Duodenal mucosa (tissue), 2 donors: ENCODE results near the gene PDE6A.
"Not testable (repeated sequence)": the region's sequence is repeated elsewhere in the genome, so short reads cannot be mapped to it uniquely, and the experiment has no call there.

Experiments
- H3K27ac ChIP-seq: one replicate; pipeline ENCODE4 v1.7.0; 2013; ENCODE audit warnings: low read depth, low read length
- H3K27me3 ChIP-seq, 2 donors: one replicate each; pipeline ENCODE4 v1.7.0; 2013; ENCODE audit warnings: low read length in 2 of 2, control low read depth in 1 of 2; ENCODE audit not compliant: insufficient read depth in 2 of 2, control insufficient read depth in 1 of 2
- H3K36me3 ChIP-seq, 2 donors: one replicate each; pipeline ENCODE4 v1.7.0; 2013; ENCODE audit warnings: low read length in 2 of 2, control low read depth in 1 of 2; ENCODE audit not compliant: insufficient read depth in 2 of 2, control insufficient read depth in 1 of 2
- H3K4me1 ChIP-seq, 2 donors: one replicate each; pipeline ENCODE4 v1.7.0; 2013; ENCODE audit warnings: low read length in 2 of 2, control low read depth in 1 of 2; ENCODE audit not compliant: insufficient read depth in 2 of 2, control insufficient read depth in 1 of 2
- H3K4me3 ChIP-seq, 2 donors: one replicate each; pipeline ENCODE4 v1.7.0; 2013; ENCODE audit warnings: low read length in 2 of 2, low read depth in 1 of 2
- H3K9ac ChIP-seq, 2 donors: one replicate each; pipeline ENCODE4 v1.7.0; 2013; ENCODE audit warnings: low read length in 2 of 2, low read depth in 1 of 2
- H3K9me3 ChIP-seq, 2 donors: one replicate each; pipeline ENCODE4 v1.7.0; 2013; ENCODE audit warnings: low read length in 2 of 2, control low read depth in 1 of 2; ENCODE audit not compliant: control insufficient read depth in 1 of 2

PDE6A gene

DNA sequence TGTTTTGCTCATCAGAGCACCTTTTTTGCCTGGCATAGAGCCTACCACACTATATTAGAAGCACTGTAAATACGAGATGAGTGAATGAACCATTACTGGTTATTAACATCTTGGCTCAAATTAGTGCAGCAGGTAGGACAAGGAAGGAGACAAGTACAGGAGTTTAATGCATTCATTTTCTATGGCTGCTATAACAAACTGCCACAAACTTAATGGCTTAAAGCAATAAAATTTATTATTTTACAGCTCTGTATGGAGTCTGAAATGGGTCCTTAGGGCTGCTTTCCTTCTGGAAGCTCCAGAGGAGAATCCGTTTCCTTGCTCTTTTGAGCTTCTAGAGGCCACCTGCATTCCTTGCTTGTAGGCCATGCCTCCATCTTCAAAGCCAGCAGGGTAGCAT is 59.1 kb downstream of the PDE6A start:
- Histone ChIP-seq H3K9me3 (no peaks in the 10 kb centered on the region), H3K36me3 (no peaks in the 10 kb centered on the region), H3K27me3 (no peaks in the 10 kb centered on the region), H3K9ac (no peak overlapping the region), H3K4me3 (no peak overlapping the region), H3K4me1 (peaks cover 5 to 12% of the 10 kb centered on the region in 2 donors), H3K27ac (no peak overlapping the region)

DNA sequence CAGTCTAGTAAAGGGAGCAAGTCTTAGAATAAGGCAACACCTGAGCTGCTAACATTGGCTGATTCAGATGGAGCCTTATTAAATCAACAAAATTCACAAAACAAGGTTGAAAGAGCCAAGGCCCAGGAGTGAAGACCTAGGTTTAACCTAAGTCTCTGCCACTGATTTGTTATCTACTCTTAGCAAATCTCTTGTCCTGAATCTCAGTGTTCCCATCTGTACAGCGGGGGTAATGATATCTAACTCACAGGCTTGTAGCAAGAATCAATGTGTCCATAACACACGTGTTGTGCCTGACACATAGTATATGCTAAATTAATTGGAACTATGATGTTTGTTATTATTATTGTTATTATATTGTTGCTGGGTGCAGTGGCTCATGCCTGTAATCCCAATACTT is 61.0 kb downstream of the PDE6A start:
- Histone ChIP-seq H3K27ac (no peak overlapping the region), H3K9me3 (no peaks in the 10 kb centered on the region), H3K27me3 (no peaks in the 10 kb centered on the region), H3K36me3 (no peaks in the 10 kb centered on the region), H3K4me3 (no peak overlapping the region), H3K4me1 (peaks cover 7 to 13% of the 10 kb centered on the region in 2 donors), H3K9ac (no peak overlapping the region)

DNA sequence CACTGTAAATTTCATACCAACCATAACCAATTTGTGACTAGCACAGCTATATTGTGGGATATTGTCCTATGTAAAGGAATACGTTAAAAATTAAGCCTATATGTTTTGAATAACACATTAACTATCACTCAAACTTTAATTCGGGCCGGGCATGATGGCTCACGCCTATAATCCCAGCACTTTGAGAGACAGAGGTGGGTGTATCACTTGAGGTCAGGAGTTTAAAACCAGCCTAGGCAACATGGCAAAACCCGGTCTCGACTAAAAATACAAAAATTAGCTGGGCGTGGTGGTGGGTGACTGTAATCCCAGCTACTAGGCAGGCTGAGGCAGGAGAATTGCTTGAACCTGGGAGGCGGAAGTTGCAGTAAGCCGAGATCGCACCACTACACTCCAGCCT is 62.0 kb downstream of the PDE6A start:
- H3K4me1 ChIP-seq, result peaks cover 12 to 17% of the 10 kb centered on the region in 2 donors
- not testable (repeated sequence) for H3K27me3 ChIP-seq, H3K4me3 ChIP-seq, H3K9me3 ChIP-seq, H3K36me3 ChIP-seq, H3K27ac ChIP-seq, H3K9ac ChIP-seq

DNA sequence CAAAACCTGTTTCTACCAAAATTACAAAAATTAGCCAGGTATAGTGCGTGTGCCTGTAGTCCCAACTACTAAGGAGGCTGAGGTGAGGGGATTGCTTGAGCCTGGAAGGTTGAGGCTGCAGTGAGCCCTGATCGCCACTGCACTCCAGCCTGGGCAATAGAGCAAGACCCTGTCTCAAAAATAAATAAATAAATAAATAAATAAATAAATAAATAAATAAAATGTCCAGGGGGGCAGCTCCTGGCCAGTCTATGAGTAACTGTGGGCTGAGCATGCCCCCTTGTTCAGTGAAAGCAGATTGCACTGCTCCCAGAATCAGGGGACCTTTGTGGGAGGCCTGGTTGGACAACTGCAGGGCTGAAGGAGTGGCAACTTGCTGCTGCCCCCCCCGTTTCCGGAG is 62.7 kb downstream of the PDE6A start:
- Histone ChIP-seq H3K27me3 (no peaks in the 10 kb centered on the region), H3K27ac (no peak overlapping the region), H3K36me3 (no peaks in the 10 kb centered on the region), H3K9me3 (no peaks in the 10 kb centered on the region), H3K4me1 (peaks cover 12 to 17% of the 10 kb centered on the region in 2 donors), H3K9ac (no peak overlapping the region), H3K4me3 (no peak overlapping the region)

- no peak overlapping the region for H3K27ac ChIP-seq
- H3K36me3 ChIP-seq, result no peaks in the 10 kb centered on the region
- no peak overlapping the region for H3K9ac ChIP-seq
- no peaks in the 10 kb centered on the region for H3K27me3 ChIP-seq
- H3K4me1 ChIP-seq, result peaks cover 12 to 17% of the 10 kb centered on the region in 2 donors
- H3K9me3 ChIP-seq, result no peaks in the 10 kb centered on the region
- H3K4me3 ChIP-seq, result no peak overlapping the region
Measured at GRCh38 chr5:149881069-149881622, 63.4 kb downstream of the PDE6A start.

DNA sequence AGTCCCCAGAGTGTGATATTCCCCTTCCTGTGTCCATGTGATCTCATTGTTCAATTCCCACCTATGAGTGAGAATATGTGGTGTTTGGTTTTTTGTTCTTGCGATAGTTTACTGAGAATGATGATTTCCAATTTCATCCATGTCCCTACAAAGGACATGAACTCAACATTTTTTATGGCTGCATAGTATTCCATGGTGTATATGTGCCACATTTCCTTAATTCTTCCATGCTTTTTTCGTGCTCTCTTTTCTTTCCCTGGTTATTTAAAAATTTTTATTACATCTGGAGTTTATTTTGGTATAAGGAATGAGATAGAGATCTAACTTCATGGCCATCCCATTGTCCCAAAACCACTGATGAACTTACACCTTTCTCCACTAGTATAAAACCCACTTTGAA is 65.0 kb downstream of the PDE6A start:
- not testable (repeated sequence) for H3K4me3 ChIP-seq, H3K27me3 ChIP-seq, H3K27ac ChIP-seq, H3K36me3 ChIP-seq, H3K4me1 ChIP-seq, H3K9ac ChIP-seq, H3K9me3 ChIP-seq

- Histone ChIP-seq H3K27me3 (no peaks in the 10 kb centered on the region), H3K4me1 (peaks cover 5 to 6% of the 10 kb centered on the region in 2 donors), H3K9ac (no peak overlapping the region), H3K27ac (no peak overlapping the region), H3K4me3 (no peak overlapping the region), H3K36me3 (no peaks in the 10 kb centered on the region), H3K9me3 (no peaks in the 10 kb centered on the region)
Measured at GRCh38 chr5:149878371-149878770, 66.2 kb downstream of the PDE6A start.

GRCh38 chr5:149873896-149874295 is 70.7 kb downstream of the PDE6A start:
- Histone ChIP-seq H3K36me3 (no peaks in the 10 kb centered on the region), H3K9ac (no peak overlapping the region), H3K27ac (no peak overlapping the region), H3K4me1 (peaks cover 26 to 30% of the 10 kb centered on the region in 2 donors), H3K9me3 (no peaks in the 10 kb centered on the region), H3K27me3 (no peaks in the 10 kb centered on the region), H3K4me3 (no peak overlapping the region)

DNA sequence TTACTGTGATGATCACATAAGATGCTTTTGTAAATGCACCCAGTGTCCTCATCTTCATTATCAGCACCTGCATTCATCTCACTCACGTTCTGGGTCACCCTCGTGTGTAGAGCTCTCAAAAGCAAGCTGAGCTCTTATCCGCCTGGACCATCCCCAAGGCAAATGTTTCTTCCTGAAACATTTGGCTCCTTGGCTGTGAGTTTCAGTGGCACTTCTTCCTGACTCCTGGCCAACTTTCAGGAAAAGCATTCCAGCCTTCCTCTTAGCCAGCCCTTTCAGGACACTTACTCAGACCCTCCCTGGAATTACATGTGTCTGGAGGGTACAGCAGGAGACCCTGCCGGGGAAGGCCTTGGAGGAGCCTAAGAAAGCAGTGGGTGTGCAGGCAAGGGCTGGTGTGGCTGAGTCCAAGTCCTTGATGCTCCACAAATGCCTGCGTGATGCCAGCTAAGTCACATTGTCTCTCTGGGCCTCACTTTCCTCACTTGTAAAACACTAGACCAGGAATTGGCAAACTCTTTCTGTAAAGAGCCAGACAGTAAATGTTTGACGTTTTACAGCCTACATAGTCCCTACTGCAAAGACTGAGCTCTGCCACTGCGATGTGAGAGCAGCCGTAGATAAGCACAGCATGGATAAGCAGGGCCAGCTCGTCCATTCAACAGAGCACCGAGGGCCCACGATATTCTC is 72.1 kb downstream of the PDE6A start:
- peak overlapping the region in 1 of 2 donors; percentile 8 for H3K4me3 ChIP-seq
- H3K9me3 ChIP-seq, result no peaks in the 10 kb centered on the region
- no peaks in the 10 kb centered on the region for H3K36me3 ChIP-seq
- H3K27ac ChIP-seq, result no peak overlapping the region
- H3K9ac ChIP-seq, result no peak overlapping the region
- no peaks in the 10 kb centered on the region for H3K27me3 ChIP-seq
- peaks cover 19 to 25% of the 10 kb centered on the region in 2 donors for H3K4me1 ChIP-seq

DNA sequence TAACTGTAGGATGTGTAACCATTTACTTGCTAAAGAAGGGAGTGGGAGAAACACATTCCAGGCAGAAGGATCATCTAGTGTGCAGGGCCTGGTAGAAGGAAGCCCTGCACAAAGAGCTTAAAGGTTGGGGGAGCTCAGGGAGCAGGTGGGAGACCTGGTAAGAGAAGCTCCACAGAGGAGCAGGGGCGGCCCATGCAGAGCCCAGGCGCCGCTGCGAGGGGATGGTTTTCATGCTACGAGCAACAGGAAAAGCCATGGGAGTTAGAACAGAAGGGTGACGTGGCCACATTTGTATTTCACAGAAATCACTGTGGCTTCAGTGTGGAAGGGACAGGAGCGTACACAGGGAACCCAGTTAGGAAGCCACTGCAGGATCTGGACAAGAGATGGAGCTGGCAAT is 73.1 kb downstream of the PDE6A start:
- H3K36me3 ChIP-seq, result no peaks in the 10 kb centered on the region
- no peak overlapping the region for H3K9ac ChIP-seq
- H3K27ac ChIP-seq, result no peak overlapping the region
- peaks cover 19 to 25% of the 10 kb centered on the region in 2 donors for H3K4me1 ChIP-seq
- H3K9me3 ChIP-seq, result no peaks in the 10 kb centered on the region
- no peak overlapping the region for H3K4me3 ChIP-seq
- H3K27me3 ChIP-seq, result no peaks in the 10 kb centered on the region
